ENCODE data around the gene RPS19BP1.
"Not testable (repeated sequence)": the region's sequence is repeated elsewhere in the genome, so short reads cannot be mapped to it uniquely, and the experiment has no call there.

Gene RPS19BP1

GRCh38 chr22:39513791-39514190 is 18.8 kb downstream of the RPS19BP1 start:
- no peak overlapping the region for H3K4me3 ChIP-seq (ENCODE audit: low read depth, low read length)

GRCh38 chr22:39512026-39512425 is 20.5 kb downstream of the RPS19BP1 start:
- no peak for DNase-seq (ENCODE audit: low read depth)
- TF ChIP-seq, protein P1, sequence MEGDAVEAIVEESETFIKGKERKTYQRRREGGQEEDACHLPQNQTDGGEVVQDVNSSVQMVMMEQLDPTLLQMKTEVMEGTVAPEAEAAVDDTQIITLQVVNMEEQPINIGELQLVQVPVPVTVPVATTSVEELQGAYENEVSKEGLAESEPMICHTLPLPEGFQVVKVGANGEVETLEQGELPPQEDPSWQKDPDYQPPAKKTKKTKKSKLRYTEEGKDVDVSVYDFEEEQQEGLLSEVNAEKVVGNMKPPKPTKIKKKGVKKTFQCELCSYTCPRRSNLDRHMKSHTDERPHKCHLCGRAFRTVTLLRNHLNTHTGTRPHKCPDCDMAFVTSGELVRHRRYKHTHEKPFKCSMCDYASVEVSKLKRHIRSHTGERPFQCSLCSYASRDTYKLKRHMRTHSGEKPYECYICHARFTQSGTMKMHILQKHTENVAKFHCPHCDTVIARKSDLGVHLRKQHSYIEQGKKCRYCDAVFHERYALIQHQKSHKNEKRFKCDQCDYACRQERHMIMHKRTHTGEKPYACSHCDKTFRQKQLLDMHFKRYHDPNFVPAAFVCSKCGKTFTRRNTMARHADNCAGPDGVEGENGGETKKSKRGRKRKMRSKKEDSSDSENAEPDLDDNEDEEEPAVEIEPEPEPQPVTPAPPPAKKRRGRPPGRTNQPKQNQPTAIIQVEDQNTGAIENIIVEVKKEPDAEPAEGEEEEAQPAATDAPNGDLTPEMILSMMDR (IDR thresholded peaks at IDR 0.05; ENCODE audit: low read depth, low read length, missing control alignments), result no peak
- H3K4me3 ChIP-seq (ENCODE audit: low read depth, low read length), result no peak overlapping the region

More at GRCh38 chr22:39513791-39514190, 18.8 kb downstream of the RPS19BP1 start:
- TF ChIP-seq, protein P1 (IDR thresholded peaks at IDR 0.05; ENCODE audit: low read depth, low read length, missing control alignments), result no peak
- DNase-seq (ENCODE audit: low read depth), result no peak

GRCh38 chr22:39511226-39511625 is 21.3 kb downstream of the RPS19BP1 start:
- no peak overlapping the region for H3K4me3 ChIP-seq (ENCODE audit: low read depth, low read length)
- TF ChIP-seq, protein P1 (IDR thresholded peaks at IDR 0.05; ENCODE audit: low read depth, low read length, missing control alignments), result no peak
- DNase-seq (ENCODE audit: low read depth), result no peak

GRCh38 chr22:39510529-39511149 is 21.9 kb downstream of the RPS19BP1 start:
- H3K4me3 ChIP-seq (ENCODE audit: low read depth, low read length), result no peak overlapping the region
- TF ChIP-seq, protein P1 (IDR thresholded peaks at IDR 0.05; ENCODE audit: low read depth, low read length, missing control alignments), result no peak
- no peak for DNase-seq (ENCODE audit: low read depth)

GRCh38 chr22:39508393-39508792 is 24.2 kb downstream of the RPS19BP1 start:
- H3K4me3 ChIP-seq (ENCODE audit: low read depth, low read length), result no peak overlapping the region
- TF ChIP-seq, protein P1 (IDR thresholded peaks at IDR 0.05; ENCODE audit: low read depth, low read length, missing control alignments), result no peak
- DNase-seq (ENCODE audit: low read depth), result no peak

DNA sequence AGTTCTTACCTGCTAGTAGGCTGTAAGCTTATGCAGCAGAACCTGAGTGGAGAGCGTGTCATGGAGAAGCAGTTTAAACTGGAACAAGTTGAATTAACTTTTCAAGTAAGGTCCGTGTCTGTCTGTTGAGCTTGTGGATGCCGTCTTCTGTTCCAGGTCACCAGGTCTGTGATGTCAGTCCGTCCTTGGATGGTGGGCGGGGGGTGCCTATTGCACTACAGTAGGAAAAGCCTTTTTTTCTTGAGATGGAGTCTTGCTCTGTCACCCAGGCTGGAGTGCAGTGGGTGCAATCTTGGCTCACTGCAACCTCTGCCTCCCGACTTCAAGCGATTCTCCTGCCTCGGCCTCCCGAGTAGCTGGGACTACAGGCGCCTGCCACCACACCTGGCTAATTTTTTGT is 25.5 kb downstream of the RPS19BP1 start:
- DNase-seq (ENCODE audit: low read depth); H3K4me3 ChIP-seq (ENCODE audit: low read depth, low read length): not testable (repeated sequence)

DNA sequence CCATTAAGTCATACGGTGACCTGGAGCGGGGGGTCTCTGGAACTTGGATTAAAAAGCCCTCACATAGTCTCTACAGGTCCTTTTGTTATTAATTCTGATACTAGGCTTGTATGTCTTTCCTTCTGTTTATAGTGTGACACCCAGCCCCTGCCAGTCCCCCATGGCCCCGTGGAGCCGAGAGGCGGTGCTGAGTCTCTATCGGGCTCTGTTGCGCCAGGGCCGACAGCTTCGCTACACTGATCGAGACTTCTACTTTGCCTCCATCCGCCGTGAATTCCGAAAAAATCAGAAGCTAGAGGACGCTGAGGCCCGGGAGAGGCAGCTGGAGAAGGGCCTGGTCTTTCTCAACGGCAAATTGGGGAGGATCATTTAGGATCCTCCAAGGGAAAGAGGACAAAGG is 28.5 kb downstream of the RPS19BP1 start:
- H3K4me3 ChIP-seq (ENCODE audit: low read depth, low read length), result no peak overlapping the region; the same call in 1 of the 2 replicates
- TF ChIP-seq, protein P1 (IDR thresholded peaks at IDR 0.05; ENCODE audit: low read depth, low read length, missing control alignments), result no peak
- DNase-seq (ENCODE audit: low read depth), result no peak
